CD14-positive monocyte (primary cell): Measurements from ENCODE around the gene ZNF670. TPM values are rescaled to one million over a fixed set of nuclear protein-coding genes. Genes with fewer than 3 reads are reported as not detected.
"Not testable (repeated sequence)": the region's sequence is repeated elsewhere in the genome, so short reads cannot be mapped to it uniquely, and the experiment has no call there.

Experiments used
- DNase-seq, 3 donors: peaks; one replicate each; pipeline ENCODE4 v3.0.0-alpha.2; 2011 to 2022
- H2AFZ ChIP-seq: 2 replicates; pipeline ENCODE4 v1.6.0; 2012; ENCODE audit warnings: mild to moderate bottlenecking, low read depth, low read length, inconsistent platforms; ENCODE audit not compliant: insufficient read depth, poor library complexity, severe bottlenecking
- H3K27ac ChIP-seq, 2 donors: 1 replicate in 1 of 2; 2 replicates in 1 of 2; pipeline ENCODE4 v1.5.1; 2012 to 2013; ENCODE audit warnings: low read length in 2 of 2, control low read depth in 1 of 2, inconsistent platforms in 1 of 2, low read depth in 1 of 2, mild to moderate bottlenecking in 1 of 2
- H3K27me3 ChIP-seq, 2 donors: one replicate each; pipeline versions ENCODE4 v1.6.0 to v1.6.1; 2011 to 2013; ENCODE audit warnings: low read length in 2 of 2; ENCODE audit not compliant: control insufficient read depth in 2 of 2, insufficient read depth in 2 of 2
- H3K36me3 ChIP-seq, 2 donors: replicated peaks in 1 of 2; 1 replicate in 1 of 2; 2 replicates in 1 of 2; pipeline versions ENCODE4 v1.5.1 to v1.6.1; 2012 to 2013; ENCODE audit warnings: low read length in 2 of 2, control low read depth in 1 of 2, inconsistent platforms in 1 of 2, mild to moderate bottlenecking in 1 of 2; ENCODE audit not compliant: insufficient read depth in 2 of 2, control insufficient read depth in 1 of 2
- H3K4me1 ChIP-seq, 2 donors: 1 replicate in 1 of 2; 2 replicates in 1 of 2; pipeline versions ENCODE4 v1.5.1 to v1.6.1; 2012 to 2013; ENCODE audit warnings: low read length in 2 of 2, control low read depth in 1 of 2, inconsistent platforms in 1 of 2, mild to moderate bottlenecking in 1 of 2, moderate library complexity in 1 of 2; ENCODE audit not compliant: insufficient read depth in 2 of 2, control insufficient read depth in 1 of 2
- H3K4me2 ChIP-seq: replicated peaks from 2 replicates; pipeline ENCODE3; 2012; ENCODE audit warnings: low read length, moderate library complexity, mild to moderate bottlenecking; ENCODE audit not compliant: poor library complexity, severe bottlenecking; ENCODE audit errors: extremely low read depth
- H3K4me3 ChIP-seq, 3 experiments: fragments of 200-600 bp in 1 of 3; sonication (generic) in 1 of 3; replicated peaks in 1 of 3; 1 replicate in 2 of 3; 2 replicates in 1 of 3; pipeline ENCODE4 v1.5.1; 2011 to 2013; ENCODE audit warnings: low read length in 3 of 3, mild to moderate bottlenecking in 3 of 3, control low read depth in 2 of 3, low read depth in 2 of 3, inconsistent platforms in 1 of 3, moderate library complexity in 1 of 3
- H3K79me2 ChIP-seq: 2 replicates; pipeline ENCODE4 v1.6.0; 2012; ENCODE audit warnings: mild to moderate bottlenecking, control low read depth, inconsistent platforms, low read length, moderate library complexity; ENCODE audit not compliant: insufficient read depth
- H3K9ac ChIP-seq: 2 replicates; pipeline ENCODE4 v1.6.0; 2017; ENCODE audit warnings: low read length, mild to moderate bottlenecking; ENCODE audit not compliant: insufficient read depth, poor library complexity, severe bottlenecking
- H3K9me3 ChIP-seq, 2 donors: replicated peaks in 1 of 2; 1 replicate in 1 of 2; 2 replicates in 1 of 2; pipeline versions ENCODE4 v1.5.1 to v1.6.1; 2012 to 2013; ENCODE audit warnings: low read length in 2 of 2, control low read depth in 1 of 2; ENCODE audit not compliant: control insufficient read depth in 1 of 2, insufficient read depth in 1 of 2
- H4K20me1 ChIP-seq: 2 replicates; pipeline ENCODE4 v1.6.0; 2012; ENCODE audit warnings: mild to moderate bottlenecking, low read length, control low read depth, moderate library complexity; ENCODE audit not compliant: insufficient read depth
- H3K27ac Mint-ChIP-seq, 7 donors: one replicate each; pipeline ENCODE4 v1.8.0; 2020; ENCODE audit warnings: mild to moderate bottlenecking in 7 of 7, mixed read lengths in 7 of 7, moderate library complexity in 6 of 7, inconsistent platforms in 2 of 7
- H3K27me3 Mint-ChIP-seq, 3 donors: one replicate each; pipeline ENCODE4 v1.8.0; 2021 to 2022; ENCODE audit warnings: low read depth in 3 of 3, mild to moderate bottlenecking in 3 of 3, mixed read lengths in 3 of 3, moderate library complexity in 3 of 3, inconsistent platforms in 1 of 3
- H3K36me3 Mint-ChIP-seq, 2 donors: one replicate each; pipeline ENCODE4 v1.8.0; 2020; ENCODE audit warnings: mixed read lengths in 2 of 2, inconsistent platforms in 1 of 2, mild to moderate bottlenecking in 1 of 2
- H3K4me1 Mint-ChIP-seq: one replicate; pipeline ENCODE4 v1.8.0; 2020; ENCODE audit warnings: mild to moderate bottlenecking, mixed read lengths
- H3K4me3 Mint-ChIP-seq, 2 donors: one replicate each; pipeline ENCODE4 v1.8.0; 2020; ENCODE audit warnings: mild to moderate bottlenecking in 2 of 2, mixed read lengths in 2 of 2, moderate library complexity in 1 of 2
- H3K9me3 Mint-ChIP-seq, 7 donors: one replicate each; pipeline ENCODE4 v1.8.0; 2020 to 2022; ENCODE audit warnings: mixed read lengths in 7 of 7, mild to moderate bottlenecking in 6 of 7, moderate library complexity in 6 of 7, inconsistent platforms in 2 of 7
- CTCF ChIP-seq: fragments of 200-600 bp; IDR thresholded peaks from one replicate; pipeline ENCODE4 v1.8.0; 2022; ENCODE audit warnings: antibody characterized with exemption, mild to moderate bottlenecking
- WGBS: methylation state at CpG from one replicate; pipeline ENCODE4 v1.1.5; 2013; ENCODE audit warnings: missing lambda C conversion rate; ENCODE audit not compliant: insufficient coverage; 5-methylcytosine and 5-hydroxymethylcytosine counted together
- intact Hi-C, 2 donors: fragments of 100-400 bp; cut with micrococcal nuclease; formaldehyde crosslinking; loops; one replicate each; pipeline versions ENCODE4 v1.15.0 to v1.15.1; 2023
- polyA plus RNA-seq, 3 donors: library from polyadenylated mRNA; depleted of rRNA in 1 of 3; unstranded in 2 of 3; stranded (reverse) in 1 of 3; fragments of 300-500 nt in 2 of 3; fragments of >200 nt in 1 of 3; fragmentation: Illumina TruSeq in 2 of 3; gene quantifications; 1 replicate in 2 of 3; 2 replicates in 1 of 3; pipeline ENCODE4 v1.2.3, GENCODE V29; 2012 to 2021

The ZNF670 gene
- polyA plus RNA-seq, 3 donors: 0.43 to 1.3 (median 0.44) TPM

DNA sequence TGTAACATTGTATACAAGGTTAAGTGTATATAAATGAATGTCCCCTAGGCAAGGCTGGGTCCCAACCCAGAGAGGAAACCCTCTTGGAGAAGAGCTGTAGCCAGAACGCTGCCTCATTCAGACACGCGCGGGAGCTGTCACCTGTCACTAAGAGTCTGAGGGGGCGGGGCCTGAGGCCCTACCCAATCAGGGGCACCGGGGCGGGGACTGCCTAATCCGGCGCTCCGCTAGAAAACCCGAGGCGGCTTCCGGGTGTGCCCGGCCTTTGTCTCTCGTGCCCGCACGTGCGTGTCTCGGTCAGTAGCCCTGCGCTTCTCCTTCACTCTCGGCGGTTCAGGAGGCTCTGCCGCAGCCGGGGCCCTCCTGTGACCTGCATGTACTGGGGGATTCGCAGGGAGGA, 47.6 kb upstream of the ZNF670 start:
- no CpG with 5 or more reads among the region's 25 CpGs for WGBS
- H3K27me3 ChIP-seq, H3K9ac ChIP-seq, H2AFZ ChIP-seq, H3K4me3 Mint-ChIP-seq, H3K4me2 ChIP-seq, intact Hi-C loops, H4K20me1 ChIP-seq, H3K27ac ChIP-seq, H3K27me3 Mint-ChIP-seq, H3K4me3 ChIP-seq, H3K27ac Mint-ChIP-seq, H3K4me1 ChIP-seq, DNase-seq, H3K79me2 ChIP-seq, H3K4me1 Mint-ChIP-seq: not testable (repeated sequence)
- Mint-ChIP-seq H3K36me3 (peaks cover 8 to 12% of the 10 kb centered on the region in 2 donors), H3K9me3 (peaks cover 7 to 57% (median 44%) of the 10 kb centered on the region in 7 donors)
- Histone ChIP-seq H3K9me3 (peaks cover 20 to 43% of the 10 kb centered on the region in 2 donors), H3K36me3 (peaks cover 2 to 11% of the 10 kb centered on the region in 2 donors)

DNA sequence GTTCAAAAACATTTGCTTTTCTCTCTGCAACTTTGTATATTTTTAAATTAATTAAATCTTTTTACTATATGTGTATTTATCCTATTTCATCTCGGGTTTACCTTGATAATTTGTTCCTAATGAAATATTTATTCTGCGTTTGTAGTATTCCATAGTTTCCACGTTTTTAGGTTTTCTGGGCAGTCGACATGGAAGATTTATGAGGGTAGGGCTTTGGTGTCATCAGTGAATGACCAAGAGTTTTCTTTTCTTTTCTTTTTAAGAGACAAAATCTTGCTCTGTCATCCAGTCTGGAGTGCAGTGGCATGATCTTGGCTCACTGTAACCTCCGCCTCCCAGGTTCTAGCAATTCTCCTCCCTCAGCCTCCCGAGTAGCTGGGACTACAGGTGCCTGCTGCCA, 42.8 kb upstream of the ZNF670 start:
- no peaks in the 10 kb centered on the region for H3K36me3 Mint-ChIP-seq
- H3K27me3 Mint-ChIP-seq: peaks cover 2 to 8% (median 4%) of the 10 kb centered on the region in 3 donors
- H3K27ac Mint-ChIP-seq: no peak overlapping the region
- Histone ChIP-seq H3K4me2 (no peak overlapping the region), H3K4me3 (no peak overlapping the region), H3K4me1 (no peaks in the 10 kb centered on the region), H3K27me3 (no peaks in the 10 kb centered on the region), H3K27ac (no peak overlapping the region), H2AFZ (no peak overlapping the region), H4K20me1 (no peaks in the 10 kb centered on the region), H3K9ac (no peak overlapping the region), H3K36me3 (no peaks in the 10 kb centered on the region), H3K9me3 (peaks cover 7 to 35% of the 10 kb centered on the region in 2 donors), H3K79me2 (no peaks in the 10 kb centered on the region)
- H3K4me3 Mint-ChIP-seq: no peak overlapping the region
- 73% methylated on average over 4 of the region's 6 CpGs for WGBS
- TF ChIP-seq CTCF: no peak
- no peaks in the 10 kb centered on the region for H3K4me1 Mint-ChIP-seq
- no peak for DNase-seq
- peaks cover 0 to 46% (median 33%) of the 10 kb centered on the region in 7 donors for H3K9me3 Mint-ChIP-seq
- intact Hi-C loops: no loop called here

- H3K79me2 ChIP-seq, H3K27ac Mint-ChIP-seq, H3K4me3 Mint-ChIP-seq, H3K27me3 Mint-ChIP-seq, H4K20me1 ChIP-seq, H3K4me3 ChIP-seq, H2AFZ ChIP-seq, DNase-seq, H3K27ac ChIP-seq, H3K4me1 ChIP-seq, H3K36me3 Mint-ChIP-seq, H3K36me3 ChIP-seq, H3K4me2 ChIP-seq, H3K4me1 Mint-ChIP-seq, H3K27me3 ChIP-seq, H3K9ac ChIP-seq, intact Hi-C loops: not testable (repeated sequence)
- peaks cover 7 to 30% of the 10 kb centered on the region in 2 donors for H3K9me3 ChIP-seq
- peaks cover 0 to 42% (median 28%) of the 10 kb centered on the region in 7 donors for H3K9me3 Mint-ChIP-seq
- WGBS: 93% methylated on average over 3 of the region's 4 CpGs
Observed at GRCh38 chr1:247120408-247120668, 41.7 kb upstream of the ZNF670 start.
